ENCODE measurements around the gene CTRL.

The CTRL gene

DNA sequence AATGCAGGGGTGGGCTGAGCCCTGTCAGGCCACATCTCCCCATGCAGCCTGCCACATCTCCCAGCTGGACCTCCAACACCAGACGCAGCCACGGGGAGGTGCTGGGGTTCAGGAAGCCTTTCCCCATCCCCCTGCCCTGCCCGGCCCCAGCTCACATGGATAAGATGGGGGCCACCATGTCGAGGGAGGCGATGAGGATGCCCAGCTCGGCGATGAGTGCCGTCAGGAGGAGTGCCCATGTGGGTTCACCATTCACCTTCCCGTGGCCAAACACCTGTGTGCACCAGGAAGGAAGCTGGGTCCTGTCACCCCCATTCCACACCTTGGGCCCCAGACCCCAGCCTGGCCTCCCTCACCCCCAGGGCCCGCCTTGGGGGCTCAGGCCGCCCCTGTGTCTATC, 18.0 kb upstream of the CTRL start:
- no peak overlapping the region for H3K27ac Mint-ChIP-seq
- no peaks in the 10 kb centered on the region for H3K9me3 Mint-ChIP-seq
- peaks cover 13% of the 10 kb centered on the region for H3K36me3 Mint-ChIP-seq (ENCODE audit: low read depth)
- DNase-seq = no peak
- H3K4me1 Mint-ChIP-seq = peaks cover 8% of the 10 kb centered on the region
- TF ChIP-seq CTCF (IDR thresholded peaks at IDR 0.05) = no peak
- H3K4me3 Mint-ChIP-seq = no peak overlapping the region
- H3K27me3 Mint-ChIP-seq (ENCODE audit: low read depth, poor library complexity) = peaks cover 3% of the 10 kb centered on the region

GRCh38 chr16:67948015-67948414, 16.4 kb upstream of the CTRL start:
- DNase-seq = no peak
- Mint-ChIP-seq H3K36me3 (ENCODE audit: low read depth) (peaks cover 5% of the 10 kb centered on the region), H3K4me1 (peaks cover 4% of the 10 kb centered on the region), H3K9me3 (no peaks in the 10 kb centered on the region), H3K27me3 (ENCODE audit: low read depth, poor library complexity) (peaks cover 3% of the 10 kb centered on the region), H3K27ac (no peak overlapping the region), H3K4me3 (no peak overlapping the region)
- TF ChIP-seq CTCF (IDR thresholded peaks at IDR 0.05) = no peak

GRCh38 chr16:67946966-67947558, 15.4 kb upstream of the CTRL start:
- Mint-ChIP-seq H3K27me3 (ENCODE audit: low read depth, poor library complexity) (peaks cover 3% of the 10 kb centered on the region), H3K4me1 (peaks cover 7% of the 10 kb centered on the region), H3K9me3 (no peaks in the 10 kb centered on the region), H3K27ac (no peak overlapping the region), H3K4me3 (no peak overlapping the region), H3K36me3 (ENCODE audit: low read depth) (peaks cover 5% of the 10 kb centered on the region)
- DNase-seq = no peak
- TF ChIP-seq CTCF (IDR thresholded peaks at IDR 0.05) = no peak

DNA sequence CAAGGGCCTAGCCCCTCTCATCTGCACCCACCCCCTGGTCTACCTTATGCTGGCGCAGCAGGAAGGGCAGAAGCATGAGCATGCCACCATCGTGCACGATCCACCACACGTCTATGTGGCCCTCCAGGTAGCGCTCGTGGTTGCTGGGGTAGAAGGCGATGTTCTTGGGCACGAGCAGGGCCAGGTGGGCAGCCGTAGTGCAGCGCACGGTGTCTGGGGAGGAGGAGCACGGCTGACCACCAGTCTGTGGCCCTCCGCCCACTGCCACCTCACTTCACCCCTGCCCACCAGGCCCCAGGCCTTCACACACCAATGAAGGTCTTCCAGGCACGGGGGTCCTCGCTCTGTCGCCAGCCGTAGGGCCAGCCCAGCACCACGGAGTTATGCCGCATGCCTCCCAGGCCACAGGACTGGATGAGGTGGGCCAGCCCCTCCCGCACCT, 14.5 kb upstream of the CTRL start:
- H3K9me3 Mint-ChIP-seq = no peaks in the 10 kb centered on the region
- no peak for TF ChIP-seq CTCF (IDR thresholded peaks at IDR 0.05)
- H3K4me1 Mint-ChIP-seq = peaks cover 15% of the 10 kb centered on the region
- H3K27me3 Mint-ChIP-seq (ENCODE audit: low read depth, poor library complexity) = no peaks in the 10 kb centered on the region
- peaks cover 5% of the 10 kb centered on the region for H3K36me3 Mint-ChIP-seq (ENCODE audit: low read depth)
- no peak overlapping the region for H3K4me3 Mint-ChIP-seq
- DNase-seq = no peak
- no peak overlapping the region for H3K27ac Mint-ChIP-seq

DNA sequence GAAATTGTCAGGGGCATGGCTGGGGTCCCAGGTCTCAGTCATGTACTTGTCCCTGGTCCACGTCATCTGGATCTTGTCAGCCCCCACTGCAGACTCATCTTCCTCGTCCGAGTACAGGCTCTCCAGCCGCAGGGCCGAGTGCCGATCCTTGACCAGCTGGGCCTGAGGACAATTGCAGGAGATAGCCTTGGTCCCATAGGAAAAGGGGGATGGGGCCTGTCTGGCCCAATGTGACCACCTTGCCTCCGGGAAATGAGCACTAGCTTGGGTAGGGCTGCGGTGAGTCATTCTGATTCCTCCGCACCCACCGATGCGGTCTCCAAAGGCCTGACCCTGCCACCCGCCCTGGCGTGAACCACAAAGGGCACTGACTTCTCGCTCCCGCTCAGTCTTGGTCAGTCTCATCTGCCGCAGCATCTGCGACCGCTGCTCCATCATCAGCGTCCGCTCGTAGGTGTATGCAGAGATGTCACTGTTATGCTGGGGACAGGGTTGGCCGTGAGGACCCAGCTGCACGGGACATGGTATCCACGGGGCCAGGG, 13.8 kb upstream of the CTRL start:
- H3K4me3 Mint-ChIP-seq = no peak overlapping the region

More for the DNA sequence above, 13.8 kb upstream of the CTRL start:
- Mint-ChIP-seq H3K27me3 (ENCODE audit: low read depth, poor library complexity) (no peaks in the 10 kb centered on the region), H3K27ac (no peak overlapping the region), H3K9me3 (no peaks in the 10 kb centered on the region), H3K36me3 (ENCODE audit: low read depth) (peaks cover 5% of the 10 kb centered on the region), H3K4me1 (peaks cover 15% of the 10 kb centered on the region)
- TF ChIP-seq CTCF (IDR thresholded peaks at IDR 0.05) = no peak
- no peak for DNase-seq
